Keratinocyte (primary cell): ENCODE results near the gene CCT6B. TPM values are rescaled to one million over a fixed set of nuclear protein-coding genes. Genes with fewer than 3 reads are reported as not detected.
A peak's percentile ranks its signal among the peaks of the same experiment; 100 is the strongest.

Experiments
- DNase-seq: peaks from one replicate; pipeline ENCODE4 v3.0.0-alpha.2; 2011; ENCODE audit warnings: low read depth, missing footprints, low spot score
- FAIRE-seq: peaks from 2 replicates; lab custom pipeline; 2011; peaks lifted over from hg19 to GRCh38; lab: Jason Lieb, UNC
- H2AFZ ChIP-seq: 2 replicates; pipeline ENCODE4 v1.6.0; 2012; ENCODE audit warnings: low read length, control low read depth, inconsistent platforms; ENCODE audit not compliant: control insufficient read depth
- H3K27ac ChIP-seq: 2 replicates; pipeline ENCODE4 v1.5.1; 2011; ENCODE audit warnings: low read length; ENCODE audit not compliant: control insufficient read depth, insufficient read depth
- H3K27me3 ChIP-seq: 3 replicates; pipeline ENCODE4 v1.6.0; 2011; ENCODE audit warnings: low read length; ENCODE audit not compliant: control insufficient read depth, insufficient read depth; ENCODE audit errors: extremely low read depth
- H3K36me3 ChIP-seq, 2 experiments: 2 replicates in 1 of 2; 3 replicates in 1 of 2; pipeline ENCODE4 v1.5.1; 2011; ENCODE audit warnings: low read length in 2 of 2, mild to moderate bottlenecking in 1 of 2; ENCODE audit not compliant: control insufficient read depth in 2 of 2, insufficient read depth in 2 of 2; ENCODE audit errors: extremely low read depth in 1 of 2
- H3K4me1 ChIP-seq: 3 replicates; pipeline ENCODE4 v1.5.1; 2011; ENCODE audit warnings: low read length; ENCODE audit not compliant: control insufficient read depth, insufficient read depth; ENCODE audit errors: extremely low read depth
- H3K4me2 ChIP-seq: 3 replicates; pipeline ENCODE4 v1.6.0; 2011; ENCODE audit warnings: low read depth, low read length; ENCODE audit not compliant: control insufficient read depth, insufficient read depth; ENCODE audit errors: extremely low read depth
- H3K4me3 ChIP-seq, 3 experiments: fragments of 200-600 bp in 1 of 3; sonication (generic) in 1 of 3; 2 replicates in 2 of 3; 3 replicates in 1 of 3; pipeline ENCODE4 v1.5.1; 2011 to 2016; ENCODE audit warnings: low read length in 3 of 3, mild to moderate bottlenecking in 3 of 3, control low read depth in 2 of 3, inconsistent platforms in 1 of 3, low read depth in 1 of 3, mixed read lengths in 1 of 3, mixed run types in 1 of 3, moderate library complexity in 1 of 3; ENCODE audit not compliant: control insufficient read depth in 2 of 3, insufficient read depth in 2 of 3; ENCODE audit errors: extremely low read depth in 1 of 3
- H3K79me2 ChIP-seq: 2 replicates; pipeline ENCODE4 v1.6.0; 2012; ENCODE audit warnings: low read length; ENCODE audit not compliant: control insufficient read depth, insufficient read depth
- H3K9ac ChIP-seq: 3 replicates; pipeline ENCODE4 v1.6.0; 2011; ENCODE audit warnings: low read length; ENCODE audit not compliant: control insufficient read depth, insufficient read depth; ENCODE audit errors: extremely low read depth
- H3K9me1 ChIP-seq: 3 replicates; pipeline ENCODE4 v1.6.0; 2011; ENCODE audit warnings: low read length; ENCODE audit not compliant: control insufficient read depth, insufficient read depth; ENCODE audit errors: extremely low read depth
- H3K9me3 ChIP-seq: 2 replicates; pipeline ENCODE4 v1.5.1; 2012; ENCODE audit warnings: low read depth, low read length; ENCODE audit not compliant: control insufficient read depth
- H4K20me1 ChIP-seq: 3 replicates; pipeline ENCODE4 v1.6.0; 2011; ENCODE audit warnings: low read length; ENCODE audit not compliant: control insufficient read depth, insufficient read depth; ENCODE audit errors: extremely low read depth
- EZH2 ChIP-seq: IDR thresholded peaks from one replicate; pipeline ENCODE4 v1.6.1; 2012; ENCODE audit warnings: inconsistent platforms, mild to moderate bottlenecking, low read length, moderate library complexity
- dilution Hi-C: fragments of 300-500 bp; cut with MboI; formaldehyde crosslinking; loops from one replicate; pipeline ENCODE4 v1.7.0; 2020; ENCODE audit warnings: low sequenced_read_pairs; ENCODE audit not compliant: extremely low pct_ligation_motif_present
- polyA minus RNA-seq, 3 experiments: library from RNA; depleted of rRNA, polyadenylated mRNA; stranded (reverse); fragments of >200 nt; gene quantifications; 1 replicate in 1 of 3; 2 replicates in 1 of 3; 3 replicates in 1 of 3; pipeline ENCODE4 v1.2.3, GENCODE V29; 2011
- polyA plus RNA-seq, 5 experiments: library from polyadenylated mRNA; depleted of rRNA in 3 of 5; stranded (reverse) in 3 of 5; stranded (forward) in 1 of 5; unstranded in 1 of 5; fragments of >200 nt; gene quantifications; 1 replicate in 1 of 5; 2 replicates in 3 of 5; 3 replicates in 1 of 5; pipeline versions ENCODE4 v1.2.1 to v1.2.3, GENCODE V29; 2011 to 2012; ENCODE audit warnings: missing spikeins in 2 of 5, low read depth in 1 of 5, low replicate concordance in 1 of 5
- TF ChIP-seq, protein P1 (sequence below), 3 experiments: IDR thresholded peaks in 1 of 3; conservative IDR thresholded peaks in 1 of 3; optimal IDR thresholded peaks in 1 of 3; 2 replicates in 2 of 3; 3 replicates in 1 of 3; pipeline versions ENCODE3 to v1.5.1; 2011; ENCODE audit warnings: low read length in 3 of 3, mild to moderate bottlenecking in 3 of 3, moderate library complexity in 2 of 3, control low read depth in 1 of 3, inconsistent platforms in 1 of 3; ENCODE audit not compliant: insufficient read depth in 2 of 3; ENCODE audit errors: extremely low read depth in 1 of 3

Gene CCT6B, protein sequence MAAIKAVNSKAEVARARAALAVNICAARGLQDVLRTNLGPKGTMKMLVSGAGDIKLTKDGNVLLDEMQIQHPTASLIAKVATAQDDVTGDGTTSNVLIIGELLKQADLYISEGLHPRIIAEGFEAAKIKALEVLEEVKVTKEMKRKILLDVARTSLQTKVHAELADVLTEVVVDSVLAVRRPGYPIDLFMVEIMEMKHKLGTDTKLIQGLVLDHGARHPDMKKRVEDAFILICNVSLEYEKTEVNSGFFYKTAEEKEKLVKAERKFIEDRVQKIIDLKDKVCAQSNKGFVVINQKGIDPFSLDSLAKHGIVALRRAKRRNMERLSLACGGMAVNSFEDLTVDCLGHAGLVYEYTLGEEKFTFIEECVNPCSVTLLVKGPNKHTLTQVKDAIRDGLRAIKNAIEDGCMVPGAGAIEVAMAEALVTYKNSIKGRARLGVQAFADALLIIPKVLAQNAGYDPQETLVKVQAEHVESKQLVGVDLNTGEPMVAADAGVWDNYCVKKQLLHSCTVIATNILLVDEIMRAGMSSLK
- polyA plus RNA-seq (0.65 to 1.4 TPM (median 1.1 TPM) in 3 replicates), polyA minus RNA-seq (0.46 to 1.4 TPM in 2 of 3 replicates, not detected in the other)
- polyA plus RNA-seq (2011; ENCODE audit: low read depth): 1.5 TPM
- polyA plus RNA-seq (2011; cell fraction: cytosol; rRNA removed): 0.90 and 0.96 TPM in 2 replicates
- polyA plus RNA-seq (2011; cell fraction: nucleus; rRNA removed): 1.3 and 1.4 TPM in 2 replicates
- polyA plus RNA-seq (2012; ENCODE audit: low replicate concordance): 0.71 and 0.89 TPM in 2 replicates
- polyA minus RNA-seq (2011; cell fraction: cytosol; rRNA and poly(A)+ RNA removed): not detected
- 0.47 and 0.95 TPM in 2 replicates for polyA minus RNA-seq (2011; cell fraction: nucleus; rRNA and poly(A)+ RNA removed)

DNA sequence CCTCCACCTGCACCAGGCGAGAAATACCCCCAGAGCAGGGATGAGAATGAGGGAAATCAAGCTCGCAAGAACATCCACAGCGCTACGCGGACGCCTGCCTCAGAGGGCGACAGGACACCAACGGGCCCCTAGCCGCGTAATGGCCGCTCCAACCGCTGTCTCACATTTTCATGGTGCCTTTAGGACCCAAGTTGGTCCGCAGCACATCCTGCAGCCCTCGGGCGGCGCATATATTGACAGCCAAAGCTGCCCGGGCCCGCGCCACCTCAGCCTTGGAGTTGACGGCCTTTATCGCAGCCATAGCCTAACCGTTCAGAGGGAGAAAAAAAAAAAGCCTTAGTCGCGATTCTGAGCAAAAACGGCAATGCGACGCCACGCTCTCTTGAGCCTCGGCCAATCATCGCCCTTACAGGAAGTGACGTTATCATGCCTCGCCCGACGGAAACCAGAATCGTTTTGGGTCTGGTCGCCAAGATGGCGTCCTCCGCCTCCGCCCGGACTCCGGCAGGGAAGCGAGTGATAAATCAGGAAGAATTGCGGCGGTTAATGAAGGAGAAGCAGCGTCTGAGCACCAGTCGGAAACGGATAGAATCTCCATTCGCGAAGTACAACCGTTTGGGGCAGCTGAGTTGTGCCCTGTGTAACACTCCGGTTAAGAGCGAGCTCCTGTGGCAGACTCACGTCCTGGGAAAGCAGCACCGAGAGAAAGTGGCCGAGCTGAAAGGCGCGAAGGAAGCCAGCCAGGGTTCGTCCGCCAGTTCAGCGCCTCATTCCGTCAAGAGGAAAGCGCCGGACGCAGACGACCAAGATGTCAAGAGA is at the start of gene CCT6B, which contains the start of gene ZNF830:
Gene CCT6B (minus strand): TSS at position 368 of the 819 bp plus-strand sequence. CDS start 67 bp downstream, at position 301.
Gene ZNF830 (plus strand): TSS at position 448 of the 819 bp plus-strand sequence. CDS start 27 bp downstream, at position 475.
- Histone ChIP-seq H4K20me1 (no peaks in the 10 kb centered on the region), H3K4me1 (peaks cover 15% of the 10 kb centered on the region), H2AFZ (peak within 1 kb of the TSS; percentile 100), H3K9ac (peak within 1 kb of the TSS; percentile 98), H3K36me3 (peaks cover 3 to 6% of the 10 kb centered on the region in 2 experiments), H3K27me3 (no peaks in the 10 kb centered on the region), H3K79me2 (peaks cover 29% of the 10 kb centered on the region), H3K9me1 (no peaks in the 10 kb centered on the region), H3K9me3 (no peaks in the 10 kb centered on the region), H3K4me2 (peak within 1 kb of the TSS; percentile 79), H3K4me3 (peak within 1 kb of the TSS; percentile 88 to 100 (median 90)), H3K27ac (peak within 1 kb of the TSS; percentile 96)
- dilution Hi-C loops: no loop called here
- FAIRE-seq: peak; percentile 48
- TF ChIP-seq, protein P1, sequence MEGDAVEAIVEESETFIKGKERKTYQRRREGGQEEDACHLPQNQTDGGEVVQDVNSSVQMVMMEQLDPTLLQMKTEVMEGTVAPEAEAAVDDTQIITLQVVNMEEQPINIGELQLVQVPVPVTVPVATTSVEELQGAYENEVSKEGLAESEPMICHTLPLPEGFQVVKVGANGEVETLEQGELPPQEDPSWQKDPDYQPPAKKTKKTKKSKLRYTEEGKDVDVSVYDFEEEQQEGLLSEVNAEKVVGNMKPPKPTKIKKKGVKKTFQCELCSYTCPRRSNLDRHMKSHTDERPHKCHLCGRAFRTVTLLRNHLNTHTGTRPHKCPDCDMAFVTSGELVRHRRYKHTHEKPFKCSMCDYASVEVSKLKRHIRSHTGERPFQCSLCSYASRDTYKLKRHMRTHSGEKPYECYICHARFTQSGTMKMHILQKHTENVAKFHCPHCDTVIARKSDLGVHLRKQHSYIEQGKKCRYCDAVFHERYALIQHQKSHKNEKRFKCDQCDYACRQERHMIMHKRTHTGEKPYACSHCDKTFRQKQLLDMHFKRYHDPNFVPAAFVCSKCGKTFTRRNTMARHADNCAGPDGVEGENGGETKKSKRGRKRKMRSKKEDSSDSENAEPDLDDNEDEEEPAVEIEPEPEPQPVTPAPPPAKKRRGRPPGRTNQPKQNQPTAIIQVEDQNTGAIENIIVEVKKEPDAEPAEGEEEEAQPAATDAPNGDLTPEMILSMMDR (optimal IDR thresholded peaks at IDR 0.05 in 1 of 3, IDR thresholded peaks at IDR 0.05 in 1 of 3, conservative IDR thresholded peaks at IDR 0.05 in 1 of 3; ENCODE audit: extremely low read depth in 1 of 3, insufficient read depth in 2 of 3, low read length in 3 of 3): no peak
- no peak for TF ChIP-seq EZH2
- DNase-seq: peak; percentile 57

DNA sequence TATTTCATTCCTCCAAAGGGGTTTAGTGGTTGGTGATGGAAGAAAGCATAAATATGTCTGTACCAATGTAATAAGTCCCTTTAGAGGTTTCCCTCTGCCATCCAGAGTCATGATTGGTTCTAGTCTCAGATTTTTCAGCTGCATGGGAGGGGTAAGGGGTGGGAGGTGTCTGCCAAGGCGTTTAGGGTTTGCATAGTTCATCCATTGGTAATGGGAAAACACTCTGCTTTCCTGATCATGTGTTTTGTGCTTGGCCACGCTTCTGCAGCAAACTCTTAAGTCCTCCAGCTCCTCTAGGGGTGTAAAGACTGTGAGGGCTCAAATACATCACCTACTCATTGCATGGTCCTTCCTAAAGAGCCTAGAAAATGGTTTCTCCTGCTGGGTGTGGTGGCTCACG is 48.8 kb upstream of the CCT6B start:
- Histone ChIP-seq H3K9me1 (no peaks in the 10 kb centered on the region), H3K27ac (no peak overlapping the region), H3K36me3 (peaks cover 8 to 16% of the 10 kb centered on the region in 2 experiments), H3K4me3 (no peak overlapping the region), H3K9me3 (no peaks in the 10 kb centered on the region), H3K27me3 (no peaks in the 10 kb centered on the region), H4K20me1 (no peaks in the 10 kb centered on the region), H2AFZ (no peak overlapping the region), H3K4me2 (no peak overlapping the region), H3K4me1 (no peaks in the 10 kb centered on the region), H3K9ac (no peak overlapping the region), H3K79me2 (no peaks in the 10 kb centered on the region)
- DNase-seq (no peak), FAIRE-seq (no peak)
- dilution Hi-C loops: no loop called here
- TF ChIP-seq, protein P1 (optimal IDR thresholded peaks at IDR 0.05 in 1 of 3, IDR thresholded peaks at IDR 0.05 in 1 of 3, conservative IDR thresholded peaks at IDR 0.05 in 1 of 3; ENCODE audit: extremely low read depth in 1 of 3, insufficient read depth in 2 of 3, low read length in 3 of 3): no peak
- TF ChIP-seq EZH2: no peak
